GM21381 (cell line): Measurements from ENCODE around the gene B3GLCT.

ENCODE experiments used
- ATAC-seq: cut with Tn5 transposase; IDR thresholded peaks from one replicate; pipeline ENCODE4 v1.9.1; 2021; ENCODE audit warnings: mild to moderate bottlenecking, moderate library complexity; ENCODE audit not compliant: unreplicated experiment

Gene B3GLCT

DNA sequence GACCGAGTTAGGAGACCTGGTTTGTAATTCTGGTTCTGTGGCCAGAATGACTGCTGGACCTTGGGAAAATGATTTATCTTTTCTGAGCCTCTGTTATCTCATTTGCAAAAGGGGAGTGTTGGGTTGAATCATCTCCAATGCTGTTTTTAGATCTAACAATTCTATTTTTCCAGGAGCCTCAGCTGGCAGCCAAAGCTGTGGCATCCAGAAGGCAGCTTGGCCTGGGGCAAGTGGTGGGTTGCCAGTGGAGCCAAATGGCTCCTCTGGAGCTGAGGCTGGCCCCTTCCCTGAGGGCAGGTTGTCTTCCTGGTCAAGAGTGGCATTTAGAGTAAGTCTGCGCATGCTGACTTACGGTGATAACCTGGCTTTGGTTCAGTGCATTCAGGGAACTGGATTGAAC lies 21.3 kb downstream of the B3GLCT start:
- no peak for ATAC-seq

DNA sequence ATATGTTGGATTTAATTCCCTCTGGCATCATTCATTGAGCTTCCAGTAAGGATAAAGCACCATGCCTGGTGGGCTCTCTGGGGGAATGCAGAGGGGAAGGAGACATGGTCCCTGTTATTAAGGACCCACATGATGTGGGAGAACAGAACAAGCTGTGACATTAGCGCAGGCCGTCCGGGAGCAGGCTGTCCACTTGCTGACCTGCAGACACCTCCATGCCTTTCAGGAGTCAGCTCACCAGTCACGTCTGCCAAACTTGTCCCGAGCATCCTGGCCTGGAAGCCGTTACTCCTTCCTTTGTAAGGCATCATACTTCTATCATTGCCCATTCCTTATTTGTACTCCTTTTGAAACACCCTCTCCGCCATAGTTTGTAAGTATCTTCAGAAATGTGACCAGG lies 23.4 kb downstream of the B3GLCT start:
- no peak for ATAC-seq

DNA sequence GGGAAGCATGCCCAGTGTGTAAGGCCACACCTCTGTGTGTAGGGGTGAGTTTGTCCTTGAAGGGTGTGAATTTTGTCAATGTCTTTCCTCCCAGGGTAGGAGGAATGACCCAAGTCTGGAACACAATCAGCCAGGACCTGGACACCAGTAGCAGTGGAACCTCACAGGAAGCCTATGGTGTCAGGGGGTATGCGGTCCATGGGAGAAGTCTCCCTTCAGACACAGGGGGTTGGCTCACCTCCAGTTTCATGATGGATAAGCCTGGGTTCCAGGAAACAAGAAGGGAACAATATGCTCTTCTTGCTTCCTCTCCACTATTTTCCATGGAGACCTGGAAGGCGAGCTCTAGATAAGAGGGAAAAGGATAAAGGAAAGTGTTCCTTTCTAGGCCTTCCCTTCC lies 23.9 kb downstream of the B3GLCT start:
- ATAC-seq = no peak

DNA sequence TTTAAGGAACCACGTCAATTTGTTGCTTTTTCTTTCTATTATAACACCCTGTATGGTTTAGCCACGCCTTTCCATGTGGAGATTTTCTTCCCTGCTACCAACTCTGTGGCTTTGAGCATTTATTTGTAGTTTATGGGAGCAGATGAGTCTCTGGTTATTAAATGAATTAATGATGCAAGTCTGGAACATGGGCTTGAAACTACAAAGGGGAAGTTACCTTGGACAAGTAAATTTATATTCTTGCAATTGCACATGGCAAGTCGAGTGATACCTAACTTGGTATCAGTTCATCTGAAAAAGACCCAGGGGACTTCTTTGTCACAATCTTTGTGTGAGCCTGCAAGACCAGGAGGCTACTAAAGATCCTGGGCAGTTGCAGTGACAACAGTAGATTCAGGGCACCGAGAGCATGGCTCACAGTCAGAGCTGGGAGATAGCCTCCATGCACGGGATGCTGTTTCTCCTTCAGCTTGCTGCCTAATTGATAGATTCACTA lies 24.4 kb downstream of the B3GLCT start:
- ATAC-seq = no peak

DNA sequence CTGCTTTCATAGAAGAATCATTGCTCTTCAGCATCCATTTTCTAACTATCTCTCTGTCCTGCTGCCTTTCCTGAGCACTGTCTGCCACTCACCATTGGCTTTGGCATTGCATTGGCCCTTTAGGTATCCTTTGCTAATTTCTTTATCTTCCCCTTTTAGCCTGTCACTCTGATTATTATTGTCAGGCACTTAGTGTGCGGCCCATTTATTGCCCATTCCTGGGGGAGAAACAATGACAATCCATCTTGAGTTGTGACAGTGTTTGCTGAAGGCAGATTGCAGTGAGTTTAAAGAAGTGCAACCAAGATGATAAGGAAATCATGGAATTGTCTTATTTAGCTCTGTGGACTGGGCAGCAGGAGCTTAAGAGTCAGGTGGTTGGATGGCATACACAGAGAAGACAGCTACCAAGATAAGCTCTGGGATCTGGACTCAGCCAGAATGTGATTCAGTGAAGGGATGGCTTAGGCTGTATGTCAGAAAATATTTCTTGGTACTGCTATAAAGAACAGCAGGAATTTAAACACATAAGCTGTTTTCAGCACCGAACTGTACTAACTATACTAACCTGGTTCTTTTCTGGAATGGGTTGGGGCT lies 25.3 kb downstream of the B3GLCT start:
- ATAC-seq = no peak

DNA sequence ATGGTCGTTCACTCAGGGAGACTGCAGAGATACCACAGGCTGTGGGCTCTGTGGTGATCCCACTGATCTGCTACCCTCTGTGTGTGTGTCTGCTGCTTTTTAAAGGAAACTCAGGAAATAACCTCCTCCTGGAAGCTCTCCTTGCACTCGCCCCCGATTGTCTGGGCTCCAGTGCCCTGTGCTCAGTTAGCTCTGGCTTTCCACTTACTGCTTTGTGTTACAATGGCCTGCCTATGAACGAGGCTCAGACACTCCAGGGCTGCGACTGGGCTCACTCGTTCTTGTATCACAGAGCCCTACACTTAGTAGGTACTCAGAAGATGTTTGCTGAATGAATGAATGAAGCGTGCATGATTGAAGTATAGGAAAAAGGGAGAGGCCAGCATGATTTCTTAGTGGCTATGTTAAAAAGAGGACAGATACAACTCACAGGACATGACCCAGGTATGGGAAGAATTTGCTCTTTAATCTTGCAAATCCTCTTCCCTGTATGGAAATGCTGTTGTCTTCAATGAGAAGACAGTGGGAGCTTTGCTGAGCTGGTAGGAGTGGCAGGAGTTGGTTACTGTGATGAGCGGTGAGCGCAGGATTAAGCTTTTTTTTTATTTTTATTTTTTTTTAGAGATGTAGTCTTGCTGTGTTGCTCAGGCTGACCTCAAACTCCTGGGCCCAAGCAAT lies 26.4 kb downstream of the B3GLCT start:
- ATAC-seq = no peak

DNA sequence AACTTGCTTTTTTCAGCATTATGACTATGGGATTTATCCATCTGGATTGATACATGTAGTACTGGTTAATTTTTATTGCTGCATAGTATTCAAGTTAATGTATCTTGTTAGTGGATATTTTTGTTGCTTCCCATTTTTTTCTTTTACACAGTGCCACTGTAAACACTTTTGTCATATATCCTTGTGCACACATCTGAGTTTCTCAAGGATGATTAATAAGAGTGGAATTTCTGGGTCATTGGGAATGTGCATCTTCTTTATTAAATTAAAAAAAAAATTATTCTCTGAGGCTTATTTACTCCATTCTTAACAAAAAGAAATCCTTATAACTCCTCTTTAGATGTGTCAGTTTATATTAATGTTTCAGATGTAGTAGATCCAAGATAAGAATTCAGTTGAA lies 27.3 kb downstream of the B3GLCT start:
- no peak for ATAC-seq

DNA sequence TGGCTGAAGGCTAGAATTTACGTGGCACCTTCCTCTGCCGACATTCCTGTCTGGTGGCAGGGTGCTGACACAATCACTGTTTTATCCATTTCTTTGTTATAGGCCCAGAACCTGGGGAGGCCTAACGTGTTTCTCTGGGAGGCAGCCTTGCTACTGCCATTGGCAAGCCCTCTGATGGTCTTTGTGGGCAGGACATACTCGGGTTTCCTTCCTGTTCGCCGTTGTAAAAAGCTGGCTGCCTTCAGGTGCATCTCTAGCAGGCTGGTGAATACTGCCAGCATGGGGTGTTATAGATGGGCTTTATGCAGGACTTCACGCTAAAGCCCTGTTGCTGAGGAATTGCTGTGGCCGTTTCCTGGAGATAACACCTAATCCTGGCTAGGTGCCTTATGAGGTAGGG lies 28.1 kb downstream of the B3GLCT start:
- no peak for ATAC-seq

DNA sequence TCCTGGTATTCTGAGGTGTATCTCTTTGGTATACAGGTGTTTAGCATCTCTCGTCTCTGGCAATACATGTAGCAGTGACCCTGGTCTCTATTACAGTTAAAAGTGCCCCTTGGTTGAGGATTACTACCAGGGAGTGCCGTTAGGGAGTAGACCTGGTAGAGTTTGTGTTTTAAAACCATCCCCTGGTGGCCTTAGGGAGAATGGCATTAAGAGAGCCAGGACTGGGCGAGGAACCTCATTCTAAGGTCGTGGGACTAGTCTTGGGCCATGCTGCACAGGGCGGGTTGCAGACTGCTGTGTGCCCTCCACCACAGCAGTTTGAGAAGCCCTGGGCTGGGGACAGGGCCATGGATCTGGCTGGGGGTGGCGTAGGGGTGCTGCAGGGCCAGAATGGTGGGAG lies 35.0 kb downstream of the B3GLCT start:
- no peak for ATAC-seq

DNA sequence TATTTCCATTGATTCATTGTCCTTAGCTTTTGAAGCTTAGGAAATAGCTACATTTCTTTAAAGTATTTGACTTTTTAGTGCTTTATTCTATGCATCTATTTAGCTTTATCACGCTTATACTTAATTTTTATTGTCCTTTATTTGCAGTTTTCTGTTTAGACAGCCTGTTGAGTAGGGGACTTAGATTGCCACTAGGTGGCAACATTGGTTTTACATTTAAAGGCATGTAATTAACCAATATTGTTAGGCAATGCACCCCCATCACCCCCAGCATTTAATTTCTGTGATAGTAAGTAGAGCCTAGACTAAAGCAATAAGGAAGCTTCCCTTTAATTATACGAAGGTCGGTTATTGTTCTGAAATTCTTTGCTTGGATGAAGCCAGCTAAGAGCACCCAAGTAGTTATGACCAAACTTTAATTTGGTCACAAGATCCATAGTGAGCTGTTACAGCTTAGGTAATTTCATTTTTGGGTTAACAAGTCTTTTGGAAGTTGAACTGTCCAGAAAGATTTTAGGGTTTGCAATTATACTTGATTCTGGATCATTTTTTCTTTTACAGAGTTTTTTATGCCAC lies 36.5 kb downstream of the B3GLCT start:
- ATAC-seq = no peak

DNA sequence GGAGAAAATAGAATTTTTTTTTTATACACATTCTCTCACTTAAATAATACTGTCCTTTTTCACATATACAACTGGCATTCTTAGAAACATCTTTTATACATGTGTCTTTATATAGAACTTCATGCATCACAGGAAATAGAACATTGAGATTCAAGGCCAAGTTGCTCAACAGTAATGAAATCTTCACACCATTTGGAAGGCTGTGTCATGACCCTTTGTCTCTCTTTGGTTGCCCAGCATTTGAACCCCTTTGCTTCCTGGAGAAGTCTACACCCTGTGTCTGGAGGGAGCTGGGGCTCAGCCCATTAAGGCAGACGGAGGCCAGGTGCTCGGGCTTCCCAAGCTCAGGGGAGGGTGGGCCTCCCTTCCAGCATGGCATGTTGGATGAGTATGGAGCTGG lies 41.1 kb downstream of the B3GLCT start:
- ATAC-seq = no peak

DNA sequence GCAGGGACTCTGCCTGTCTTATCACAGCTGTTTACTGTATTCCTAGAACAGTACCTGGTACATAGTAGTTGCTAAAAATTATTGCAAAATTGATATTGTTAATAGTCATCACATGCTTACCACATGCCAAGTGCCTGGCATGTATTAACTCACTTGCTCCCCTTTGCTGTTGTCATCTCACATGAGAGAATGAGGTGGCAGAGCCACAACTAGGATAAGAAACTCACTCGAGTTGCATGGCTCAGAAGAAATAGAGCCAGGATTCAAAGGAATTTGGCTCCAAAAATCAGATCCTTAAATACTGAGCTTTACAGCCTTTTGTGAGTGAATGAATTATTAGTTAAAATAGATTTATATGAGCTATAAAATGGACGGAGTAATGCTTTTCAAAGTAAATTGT lies 42.6 kb downstream of the B3GLCT start:
- no peak for ATAC-seq

DNA sequence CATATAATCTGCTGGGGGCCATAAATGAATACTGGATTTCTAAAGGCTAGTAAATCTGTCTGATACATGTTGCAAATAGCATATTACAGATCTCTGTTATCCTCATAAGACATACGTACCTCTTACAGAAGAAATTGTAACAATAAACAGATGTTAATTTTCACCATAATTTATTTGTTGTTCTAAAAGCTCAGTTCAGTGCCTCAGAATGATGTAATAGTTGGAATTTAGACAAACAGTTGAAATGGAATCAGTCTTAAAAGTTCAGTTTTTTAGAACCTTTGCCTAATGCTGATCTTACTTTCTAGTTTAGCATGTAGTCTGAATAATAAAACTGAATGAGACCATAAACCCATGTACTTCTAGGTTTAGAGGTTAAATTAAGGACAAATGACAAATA lies 43.1 kb downstream of the B3GLCT start:
- ATAC-seq = no peak

DNA sequence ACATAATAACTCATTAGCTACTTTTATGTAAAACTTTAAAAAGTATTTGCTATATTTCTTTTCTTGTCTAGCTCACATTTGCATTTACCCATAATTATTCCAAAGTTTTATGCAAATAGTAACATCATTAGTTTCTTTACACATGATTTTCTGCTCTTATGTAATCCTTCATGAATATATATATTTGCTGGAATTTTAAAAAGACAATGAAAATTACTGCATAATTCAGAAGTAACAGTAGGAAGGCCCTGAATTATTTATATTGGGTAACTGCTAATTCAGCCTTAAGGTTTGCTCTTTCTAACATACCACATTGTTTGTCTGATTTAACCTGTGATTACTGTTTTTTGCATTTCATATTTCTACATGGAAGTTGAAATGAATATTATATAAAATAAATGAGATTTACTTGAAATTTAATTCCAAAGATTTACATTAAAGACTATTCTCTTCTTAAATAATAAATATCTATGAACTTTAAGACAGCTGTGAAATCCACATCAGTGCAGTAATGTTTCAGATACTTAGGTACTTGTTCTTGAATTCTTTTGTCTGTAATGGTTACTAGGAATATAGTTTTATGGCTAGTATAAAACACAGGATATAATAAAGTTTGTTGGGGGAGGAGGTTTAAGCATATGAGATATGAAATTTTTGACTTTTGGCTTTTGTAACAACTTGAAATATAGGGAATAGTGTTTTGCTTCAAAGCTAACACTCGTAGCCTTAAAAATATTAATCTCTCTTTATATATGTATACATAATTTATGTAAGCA lies 46.0 kb downstream of the B3GLCT start:
- ATAC-seq = no peak

DNA sequence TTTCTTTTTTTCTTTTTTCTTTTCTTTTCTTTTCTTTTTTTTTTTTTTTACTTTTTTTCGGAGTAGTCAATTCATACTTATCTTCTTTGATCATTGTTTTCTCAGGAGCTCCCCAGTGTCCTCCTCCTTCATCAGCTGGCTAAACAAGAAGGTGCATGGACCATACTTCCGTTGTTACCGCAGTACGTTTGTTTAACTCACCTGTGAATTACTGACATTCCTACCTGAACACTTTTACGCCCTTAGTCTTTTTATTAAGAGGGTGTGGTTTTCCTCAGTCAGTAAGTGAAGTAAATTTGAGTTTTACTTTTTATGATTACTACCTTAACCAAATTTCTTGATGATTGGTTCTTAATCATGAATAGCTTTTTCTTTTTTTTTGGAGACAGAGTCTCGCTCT lies 47.1 kb downstream of the B3GLCT start:
- no peak for ATAC-seq

DNA sequence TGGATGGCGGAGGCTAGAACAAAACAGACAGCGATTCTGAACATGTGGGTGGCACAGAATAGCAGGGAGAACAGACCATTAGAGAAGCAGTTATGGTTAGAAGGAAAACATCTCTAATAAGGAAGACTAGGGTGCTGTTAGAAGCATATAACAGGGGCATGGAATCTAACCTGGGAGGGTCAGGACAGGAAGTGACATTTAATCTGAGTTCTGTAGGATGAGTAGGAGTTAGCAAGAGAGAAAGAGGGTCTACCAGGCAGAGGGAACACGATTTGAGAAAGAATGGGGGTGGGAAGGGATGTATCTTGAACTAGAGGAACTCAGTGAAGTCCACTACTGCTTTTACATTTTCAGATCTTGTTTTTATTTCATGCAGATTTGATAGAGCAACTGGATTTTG lies 48.6 kb downstream of the B3GLCT start:
- no peak for ATAC-seq

DNA sequence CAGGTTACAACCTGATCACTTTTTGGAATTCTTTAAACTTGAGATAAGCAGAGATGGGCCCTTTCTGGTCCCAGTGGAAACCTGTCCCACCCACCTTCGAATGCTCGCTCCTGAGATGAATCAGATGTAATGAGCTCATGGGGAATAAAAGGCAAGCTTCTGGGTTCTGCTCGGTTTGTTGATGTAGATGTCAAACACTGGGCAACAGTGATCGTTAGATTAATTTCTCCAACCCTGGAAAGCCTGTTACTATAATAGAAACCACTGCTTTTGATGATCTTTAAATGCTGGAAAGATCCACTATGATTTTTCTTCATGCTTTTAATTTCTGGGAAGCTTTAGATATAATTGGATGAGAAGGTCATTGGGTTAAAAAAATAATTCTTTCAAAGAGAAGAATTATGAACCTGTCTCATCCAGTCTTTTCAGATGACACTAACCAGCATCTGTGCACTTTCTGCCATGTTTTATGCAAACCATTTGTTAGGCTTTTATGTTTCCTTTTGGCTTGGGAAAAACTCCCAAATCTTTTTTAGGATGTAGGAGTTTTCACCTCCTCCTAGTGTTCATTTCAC lies 49.3 kb downstream of the B3GLCT start:
- no peak for ATAC-seq

DNA sequence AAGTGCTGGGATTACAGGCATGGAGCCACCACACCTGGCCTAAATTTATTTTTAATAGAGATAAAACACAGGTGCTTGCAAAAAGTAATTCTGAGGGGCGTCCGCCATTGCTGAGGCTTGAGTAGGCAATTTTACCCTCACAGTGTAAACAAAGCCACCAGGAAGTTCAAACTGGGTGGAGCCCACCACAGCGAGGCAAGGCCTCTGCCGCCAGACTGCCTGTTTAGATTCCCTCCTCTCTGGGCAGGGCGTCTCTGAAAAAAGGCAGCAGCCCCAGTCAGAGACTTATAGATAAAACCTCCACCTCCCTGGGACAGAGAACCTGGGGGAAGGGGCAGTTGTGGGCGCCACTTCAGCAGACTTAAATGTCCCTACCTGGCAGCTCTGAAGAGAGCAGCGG lies 50.7 kb downstream of the B3GLCT start:
- ATAC-seq = no peak

DNA sequence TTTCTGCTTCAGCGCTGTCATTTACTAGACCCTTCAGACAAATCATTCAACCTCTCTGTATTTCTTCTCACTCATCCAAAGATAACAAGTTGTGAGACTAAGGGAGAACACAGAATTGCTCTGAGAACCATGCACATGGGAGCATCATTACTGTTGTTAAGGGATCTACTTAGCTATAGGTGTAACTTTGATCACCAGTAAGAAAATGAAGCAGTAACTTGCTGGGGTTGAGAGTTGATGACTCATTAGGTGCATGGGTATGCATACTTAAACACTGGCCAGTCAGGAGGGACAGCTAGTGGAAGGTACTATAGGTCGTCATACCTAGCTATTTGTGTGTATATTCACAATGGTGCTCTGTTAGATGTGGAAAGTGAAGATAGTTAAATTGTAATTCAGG lies 61.5 kb downstream of the B3GLCT start:
- no peak for ATAC-seq

DNA sequence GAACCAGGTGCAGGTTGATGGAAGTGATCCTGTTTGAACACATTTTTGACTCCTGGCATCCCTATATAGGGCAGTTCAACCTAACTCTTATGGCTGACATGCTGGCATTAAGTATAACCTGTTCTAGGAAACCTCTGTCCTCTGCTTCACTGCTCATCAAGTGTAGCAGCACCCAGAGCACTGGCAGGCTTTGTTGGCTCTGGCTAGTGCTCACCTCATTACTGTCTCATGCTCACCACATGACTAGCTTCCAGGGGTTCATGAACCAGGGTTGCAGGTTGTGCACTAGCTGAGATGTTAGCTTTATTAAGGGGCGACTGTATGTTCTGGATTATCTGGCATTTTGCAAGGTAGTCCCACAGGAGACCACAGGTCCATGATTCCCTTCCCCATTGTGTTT lies 63.6 kb downstream of the B3GLCT start:
- ATAC-seq = no peak

DNA sequence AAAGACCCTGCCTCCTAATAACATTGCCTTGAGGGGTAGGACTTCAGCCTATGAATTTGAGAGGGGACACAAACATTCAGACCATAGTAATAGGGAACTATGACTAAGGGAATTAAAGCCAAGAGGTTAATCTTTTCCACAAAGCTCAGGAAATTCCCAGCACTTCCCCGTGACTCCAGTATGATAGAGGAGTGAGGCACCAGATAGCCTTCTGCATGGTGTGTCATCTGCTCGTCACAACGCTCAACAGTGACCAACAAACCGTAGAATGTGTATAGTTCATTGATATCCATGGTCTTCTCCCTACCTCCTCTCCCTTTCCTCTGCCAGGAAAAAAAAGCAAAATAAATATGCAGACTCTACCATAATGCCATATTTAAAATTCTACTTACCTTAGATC lies 64.4 kb downstream of the B3GLCT start:
- no peak for ATAC-seq
